NAMALWA (cell line): Measurements from ENCODE around the gene SHTN1.

ENCODE experiments used
- DNase-seq: peaks from one replicate; pipeline ENCODE4 v3.0.0-alpha.2; 2015; ENCODE audit warnings: low spot score

The SHTN1 gene

DNA sequence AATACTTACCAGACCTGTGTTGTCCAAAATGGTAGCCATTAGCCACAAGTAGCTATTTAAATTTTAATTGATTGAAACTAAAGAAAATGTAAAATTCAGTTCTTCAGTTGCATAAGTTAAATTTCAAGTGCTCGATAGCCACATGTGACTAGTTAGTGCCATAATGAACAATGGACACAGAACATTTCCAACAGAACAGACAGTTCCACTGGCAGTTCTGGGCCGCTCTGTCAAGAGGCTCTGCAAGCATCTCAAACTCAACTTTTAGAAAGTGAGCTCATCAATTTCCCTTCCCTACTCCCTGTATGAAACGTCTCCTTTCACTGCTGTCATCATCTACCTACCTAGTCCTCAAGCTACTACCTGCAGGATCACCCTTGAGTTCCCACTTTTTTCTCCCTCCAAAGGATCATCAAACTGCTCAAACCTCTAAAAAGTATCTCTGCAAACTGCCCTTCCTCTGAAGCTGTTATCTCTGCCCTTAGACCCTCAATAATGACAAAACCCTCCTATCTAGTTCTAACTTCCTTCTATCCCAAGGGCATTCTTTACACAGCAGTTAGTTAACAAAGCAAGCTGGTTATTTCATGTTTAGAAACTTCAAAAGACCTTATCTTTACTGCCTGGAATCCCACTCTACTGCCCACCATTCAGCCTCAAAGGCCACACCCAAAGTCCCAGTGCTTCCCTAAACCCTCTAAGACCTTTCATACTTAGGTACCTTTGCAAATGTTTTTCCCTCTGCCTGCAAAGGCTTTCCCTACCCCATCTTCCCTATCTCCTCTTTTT, 20.6 kb downstream of the SHTN1 start:
- DNase-seq, result no peak

- DNase-seq, result no peak
These were observed 24.9 kb downstream of the SHTN1 start for GRCh38 chr10:116980041-116980440.

GRCh38 chr10:116978901-116979300, 26.1 kb downstream of the SHTN1 start:
- no peak for DNase-seq

GRCh38 chr10:116974456-116975005, 30.5 kb downstream of the SHTN1 start:
- no peak for DNase-seq

- DNase-seq, result no peak
These were observed 31.0 kb downstream of the SHTN1 start for GRCh38 chr10:116973946-116974455.

- no peak for DNase-seq
These were observed 31.5 kb downstream of the SHTN1 start for GRCh38 chr10:116973371-116973905.

DNA sequence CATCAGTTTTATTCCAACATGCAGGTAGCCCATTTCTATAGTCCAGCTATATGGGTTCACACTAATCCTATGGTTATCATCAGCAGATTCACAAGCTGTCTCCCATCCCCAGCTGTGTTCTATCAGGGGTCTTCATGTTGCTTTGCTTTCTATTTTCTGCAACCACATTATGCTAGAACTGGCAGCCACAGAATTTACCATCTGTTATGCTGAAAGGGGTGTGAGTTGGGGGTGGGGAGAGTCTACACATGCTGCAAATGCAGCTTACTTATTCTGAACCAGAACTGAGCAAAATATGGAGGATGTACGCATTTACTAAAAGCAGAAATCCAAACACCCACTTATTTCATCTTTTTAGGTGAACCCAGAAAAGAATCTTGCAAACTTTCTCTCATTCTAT, 32.9 kb downstream of the SHTN1 start:
- no peak for DNase-seq

- DNase-seq, result no peak
These were observed 34.9 kb downstream of the SHTN1 start for GRCh38 chr10:116970050-116970449.

GRCh38 chr10:116968331-116968730, 36.7 kb downstream of the SHTN1 start:
- DNase-seq, result no peak

GRCh38 chr10:116961406-116962251, 43.4 kb downstream of the SHTN1 start:
- DNase-seq, result no peak

DNA sequence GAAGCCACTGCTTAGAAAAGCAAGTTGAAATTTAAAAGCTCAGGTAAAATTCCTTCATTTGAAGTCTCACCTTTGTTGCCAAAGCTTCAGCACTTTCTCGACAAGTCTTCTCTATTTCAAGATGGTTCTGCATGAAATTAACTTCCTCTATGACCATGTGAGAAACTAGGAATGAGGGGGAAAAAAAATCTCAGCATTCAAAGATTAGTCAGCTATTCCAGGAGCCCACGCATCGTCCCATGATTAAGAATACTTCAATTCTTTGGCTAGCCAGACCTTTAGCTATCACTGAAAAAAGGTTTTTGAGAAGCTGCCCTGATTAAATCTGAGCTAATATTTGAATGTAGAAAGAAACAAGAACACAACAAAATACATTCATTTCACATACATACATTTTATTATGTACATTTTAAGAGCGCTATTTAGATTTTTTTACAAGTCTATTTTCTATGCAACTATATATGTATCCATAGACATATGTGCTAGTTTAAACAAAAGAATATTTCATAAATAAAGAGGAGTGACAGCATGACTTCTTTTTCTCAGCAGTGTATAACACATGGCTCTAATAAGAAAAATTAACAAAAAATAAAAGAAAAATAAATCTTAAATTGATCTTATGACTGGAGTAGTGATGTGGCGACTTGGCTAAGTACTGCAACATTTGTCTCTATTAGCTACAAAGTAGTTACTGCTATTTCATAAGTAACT, 44.8 kb downstream of the SHTN1 start:
- no peak for DNase-seq

GRCh38 chr10:116952729-116953128, 52.3 kb downstream of the SHTN1 start:
- no peak for DNase-seq

DNA sequence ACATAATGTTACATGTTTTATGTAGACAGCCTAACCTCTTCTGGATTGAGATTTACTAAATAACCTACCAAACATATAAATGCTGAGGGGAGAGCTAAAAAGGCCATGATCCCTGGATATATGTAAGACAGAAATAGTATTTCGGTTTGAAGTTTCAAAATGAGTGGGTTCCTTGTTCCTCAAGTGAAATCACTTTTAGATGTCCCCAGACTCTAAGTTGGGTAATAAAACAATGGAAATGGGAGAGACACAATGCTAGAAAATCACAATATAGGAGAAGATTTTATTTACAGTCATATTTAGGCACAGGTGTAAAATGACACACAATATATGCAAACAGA, 56.5 kb downstream of the SHTN1 start:
- no peak for DNase-seq

DNA sequence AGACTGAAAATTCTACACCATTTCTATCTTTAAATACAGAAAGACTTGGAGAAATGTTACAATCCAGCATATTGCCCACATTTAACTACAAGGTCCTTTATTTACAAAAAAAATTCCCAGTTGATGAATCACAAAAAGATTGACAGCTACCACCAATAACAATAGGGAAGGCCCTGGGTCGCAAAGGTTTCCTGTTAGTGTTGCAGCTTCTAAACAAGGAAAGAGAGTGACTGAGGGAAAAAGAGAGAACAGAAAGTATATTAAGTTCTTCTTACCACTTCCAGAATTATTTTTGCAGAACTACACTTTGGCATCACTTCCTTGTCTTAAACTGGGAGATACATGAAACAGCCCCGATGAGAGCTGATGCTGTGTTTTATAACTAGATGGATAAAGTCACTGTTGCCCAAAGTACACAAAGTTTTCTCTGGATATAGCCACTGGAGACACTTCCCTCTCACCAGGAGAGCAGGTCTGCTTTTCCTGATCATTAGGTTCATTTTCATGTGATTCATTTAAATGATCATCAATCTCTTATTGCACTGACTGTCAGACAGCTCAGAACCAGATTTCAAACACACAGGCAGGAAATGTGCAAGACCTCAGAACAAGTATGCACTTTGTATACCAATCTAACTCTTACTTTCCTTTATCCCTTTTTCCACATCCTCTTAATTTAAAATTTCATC, 57.0 kb downstream of the SHTN1 start:
- no peak for DNase-seq

DNA sequence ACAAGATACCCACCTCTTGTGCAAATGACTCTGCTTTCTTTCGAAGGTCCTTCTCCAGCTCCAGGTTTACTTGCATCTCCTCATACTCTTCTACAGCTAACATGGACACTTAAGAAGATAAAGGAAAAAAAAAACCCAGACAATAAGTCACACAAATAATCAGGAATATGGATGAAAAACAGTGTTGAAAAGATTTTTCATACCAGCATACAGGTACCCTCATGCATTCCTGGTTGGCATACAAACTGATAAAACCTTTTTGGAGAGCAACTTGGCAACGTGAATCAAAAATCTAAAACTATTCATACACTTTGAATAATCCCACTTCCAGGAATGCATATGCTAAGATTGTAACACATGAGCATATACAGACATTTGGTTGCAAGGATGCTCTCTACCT, 60.1 kb downstream of the SHTN1 start:
- DNase-seq, result no peak

DNA sequence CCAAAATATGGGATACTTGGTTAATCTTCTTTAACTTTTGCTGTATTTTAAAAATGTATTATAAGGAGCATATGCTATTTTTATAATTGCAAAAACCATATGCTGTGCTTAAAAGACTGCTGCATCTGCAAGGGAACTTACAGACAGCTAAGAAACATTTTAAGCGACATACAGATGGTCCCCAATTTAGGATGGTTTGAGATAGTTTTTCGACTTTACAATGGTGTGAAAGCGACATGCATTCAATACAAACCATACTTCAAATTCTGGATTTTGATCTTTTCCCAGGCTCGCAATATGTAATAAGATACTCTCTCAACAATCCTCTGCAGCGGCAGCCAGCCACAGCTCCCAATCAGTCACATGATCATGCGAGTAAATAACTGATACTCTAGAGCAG, 73.2 kb downstream of the SHTN1 start:
- DNase-seq, result no peak

- DNase-seq, result no peak
These were observed 78.6 kb downstream of the SHTN1 start for GRCh38 chr10:116926426-116926825.

- DNase-seq, result no peak
These were observed 79.9 kb downstream of the SHTN1 start for GRCh38 chr10:116925056-116925455.

- no peak for DNase-seq
These were observed 85.3 kb downstream of the SHTN1 start for GRCh38 chr10:116919706-116920105.

- no peak for DNase-seq
These were observed 85.8 kb downstream of the SHTN1 start for GRCh38 chr10:116919164-116919563.

DNA sequence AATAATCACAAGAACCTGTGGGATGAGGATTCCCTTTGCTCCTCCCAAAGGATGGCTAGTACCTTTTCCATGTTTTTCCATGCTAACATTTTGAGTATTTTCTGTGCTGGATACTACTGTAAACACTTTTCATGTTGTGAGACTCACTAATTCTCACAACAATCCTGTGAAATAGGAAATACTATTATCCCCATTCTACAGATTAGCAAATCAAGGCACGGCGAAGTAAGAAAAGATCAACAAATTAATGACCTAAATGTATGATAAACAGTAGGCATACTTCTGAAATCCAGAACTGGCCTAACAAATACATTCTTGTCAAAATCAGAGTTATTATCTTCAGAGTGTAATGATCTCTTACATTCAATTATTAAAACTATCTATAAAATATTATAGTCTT, 86.4 kb downstream of the SHTN1 start:
- no peak for DNase-seq
